ENCODE data around the gene NBPF3. TPM values are rescaled to one million over a fixed set of nuclear protein-coding genes. Genes with fewer than 3 reads are reported as not detected.

NBPF3 gene
- total RNA-seq, 1 experiment from 2014 or later, result 21.4 TPM

- Mint-ChIP-seq H3K4me3 (no peak overlapping the region), H3K9me3 (no peaks in the 10 kb centered on the region), H3K36me3 (no peaks in the 10 kb centered on the region), H3K27ac (no peak overlapping the region), H3K4me1 (peaks cover 19% of the 10 kb centered on the region), H3K27me3 (ENCODE audit: low read depth) (peaks cover 4% of the 10 kb centered on the region)
- ATAC-seq, result no peak
- no peak for DNase-seq (ENCODE audit: low spot score)
- ChIA-PET POLR2A (no interaction called here), CTCF (interaction anchor here (1.1 to 3.5 kb wide), 5 partner anchors 13 to 241 kb away, joined by 3 to 15 read pairs (median 5); partner anchors contain the start of gene ALPL)
- TF ChIP-seq, protein P1, sequence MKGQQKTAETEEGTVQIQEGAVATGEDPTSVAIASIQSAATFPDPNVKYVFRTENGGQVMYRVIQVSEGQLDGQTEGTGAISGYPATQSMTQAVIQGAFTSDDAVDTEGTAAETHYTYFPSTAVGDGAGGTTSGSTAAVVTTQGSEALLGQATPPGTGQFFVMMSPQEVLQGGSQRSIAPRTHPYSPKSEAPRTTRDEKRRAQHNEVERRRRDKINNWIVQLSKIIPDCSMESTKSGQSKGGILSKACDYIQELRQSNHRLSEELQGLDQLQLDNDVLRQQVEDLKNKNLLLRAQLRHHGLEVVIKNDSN (CRISPR knock-in tag; IDR thresholded peaks at IDR 0.05), result no peak
- TF ChIP-seq CREM (CRISPR knock-in tag; IDR thresholded peaks at IDR 0.05), result no peak
- TF ChIP-seq HMGA2 (CRISPR knock-in tag; IDR thresholded peaks at IDR 0.05), result no peak
- no peak for TF ChIP-seq NFYB (CRISPR knock-in tag; conservative IDR thresholded peaks at IDR 0.05; ENCODE audit: low read depth)
- TF ChIP-seq AFF4 (CRISPR knock-in tag; IDR thresholded peaks at IDR 0.05; ENCODE audit: borderline replicate concordance), result no peak
- TF ChIP-seq AR (CRISPR knock-in tag; IDR thresholded peaks at IDR 0.05), result no peak
- no peak for TF ChIP-seq ATF2 (CRISPR knock-in tag; IDR thresholded peaks at IDR 0.05; ENCODE audit: borderline replicate concordance, low read depth)
- TF ChIP-seq, protein P2, sequence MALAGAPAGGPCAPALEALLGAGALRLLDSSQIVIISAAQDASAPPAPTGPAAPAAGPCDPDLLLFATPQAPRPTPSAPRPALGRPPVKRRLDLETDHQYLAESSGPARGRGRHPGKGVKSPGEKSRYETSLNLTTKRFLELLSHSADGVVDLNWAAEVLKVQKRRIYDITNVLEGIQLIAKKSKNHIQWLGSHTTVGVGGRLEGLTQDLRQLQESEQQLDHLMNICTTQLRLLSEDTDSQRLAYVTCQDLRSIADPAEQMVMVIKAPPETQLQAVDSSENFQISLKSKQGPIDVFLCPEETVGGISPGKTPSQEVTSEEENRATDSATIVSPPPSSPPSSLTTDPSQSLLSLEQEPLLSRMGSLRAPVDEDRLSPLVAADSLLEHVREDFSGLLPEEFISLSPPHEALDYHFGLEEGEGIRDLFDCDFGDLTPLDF (CRISPR knock-in tag; IDR thresholded peaks at IDR 0.05), result no peak
- no peak for TF ChIP-seq MYBL2 (CRISPR knock-in tag; IDR thresholded peaks at IDR 0.05)
- no peak for TF ChIP-seq SMAD3 (CRISPR knock-in tag; IDR thresholded peaks at IDR 0.05; ENCODE audit: borderline replicate concordance)
- TF ChIP-seq, protein P3, sequence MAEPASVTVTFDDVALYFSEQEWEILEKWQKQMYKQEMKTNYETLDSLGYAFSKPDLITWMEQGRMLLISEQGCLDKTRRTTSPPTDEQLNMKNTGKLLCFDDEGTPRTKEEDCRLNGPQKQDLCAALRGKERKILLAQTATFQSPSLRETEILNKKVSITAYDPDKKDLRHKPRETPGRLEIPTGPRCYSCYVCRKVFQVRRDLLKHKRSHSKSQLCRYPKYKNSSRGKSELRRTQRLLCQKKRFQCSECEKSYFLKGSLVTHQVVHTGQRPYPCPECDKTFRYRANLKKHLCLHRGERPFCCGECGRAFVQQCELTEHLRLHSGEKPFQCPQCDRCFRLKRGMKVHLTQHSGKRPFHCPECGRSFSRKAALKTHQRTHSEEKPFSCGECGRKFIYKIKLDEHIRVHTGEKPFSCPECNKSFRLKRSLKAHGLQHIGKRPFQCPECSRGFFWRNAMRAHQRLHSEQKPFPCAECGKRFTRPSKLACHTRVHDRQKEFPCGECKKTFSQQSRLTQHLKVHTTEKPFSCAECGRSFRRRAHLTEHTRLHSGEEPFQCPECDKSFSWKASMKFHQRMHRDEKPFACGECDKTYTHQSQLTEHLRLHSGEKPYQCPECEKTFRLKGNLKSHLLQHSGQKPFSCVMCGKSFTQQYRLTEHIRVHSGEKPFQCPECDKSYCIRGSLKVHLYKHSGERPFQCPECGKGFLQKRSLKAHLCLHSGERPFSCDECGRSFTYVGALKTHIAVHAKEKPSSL (CRISPR knock-in tag; conservative IDR thresholded peaks at IDR 0.05), result no peak
Measured at GRCh38 chr1:21496063-21496462, 56.1 kb downstream of the NBPF3 start.

GRCh38 chr1:21496886-21497285, 56.9 kb downstream of the NBPF3 start:
- CTCF ChIA-PET, result interaction anchor here (1.1 to 3.5 kb wide), 3 partner anchors 12 to 127 kb away, joined by 4 to 15 read pairs (median 5); partner anchors contain the start of gene ALPL
- Mint-ChIP-seq H3K36me3 (no peaks in the 10 kb centered on the region), H3K4me1 (peaks cover 15% of the 10 kb centered on the region), H3K4me3 (no peak overlapping the region), H3K27ac (no peak overlapping the region), H3K27me3 (ENCODE audit: low read depth) (peaks cover 4% of the 10 kb centered on the region), H3K9me3 (no peaks in the 10 kb centered on the region)
- ATAC-seq, result peak; percentile 43
- POLR2A ChIA-PET, result no interaction called here
- TF ChIP-seq FOXP1 (CRISPR knock-in tag; IDR thresholded peaks at IDR 0.05; ENCODE audit: borderline replicate concordance) (no peak), ZBTB21 (CRISPR knock-in tag; IDR thresholded peaks at IDR 0.05; ENCODE audit: borderline replicate concordance) (no peak), ERG (CRISPR knock-in tag; IDR thresholded peaks at IDR 0.05) (no peak), ZNF416 (CRISPR knock-in tag; IDR thresholded peaks at IDR 0.05) (no peak)
- no peak for DNase-seq (ENCODE audit: low spot score)

Data from WTC11 (cell line).